Measurements from ENCODE around the gene STRAP. TPM values are rescaled to one million over a fixed set of nuclear protein-coding genes. Genes with fewer than 3 reads are reported as not detected.

Gene STRAP
- total RNA-seq, 1 experiment from 2014 or later: 210 TPM

GRCh38 chr12:15863372-15863771 lies 18.8 kb upstream of the STRAP start:
- H2BK12ac ChIP-seq (ENCODE audit: insufficient read length, low read depth, low read length): no peak overlapping the region
- H3K9me3 ChIP-seq (ENCODE audit: control insufficient read depth, low read depth, low read length): no peaks in the 10 kb centered on the region
- H3K4ac ChIP-seq (ENCODE audit: low read depth, low read length): no peak overlapping the region
- no peak overlapping the region for H3K14ac ChIP-seq (ENCODE audit: insufficient read depth, low read length)
- Mint-ChIP-seq H3K4me3 (peak overlapping the region in 1 of 2 experiments; percentile 16; a peak in 1 of 5 replicates), H3K9me3 (no peaks in the 10 kb centered on the region), H3K36me3 (ENCODE audit: insufficient read depth in 1 of 3, low read depth in 3 of 3) (no peaks in the 10 kb centered on the region), H3K27ac (peak overlapping the region in 2 of 3 experiments; percentile 7 to 20; a peak in 2 of 7 replicates), H3K4me1 (peaks cover 20 to 23% of the 10 kb centered on the region in 2 experiments), H3K27me3 (ENCODE audit: low read depth) (no peaks in the 10 kb centered on the region)
- no peaks in the 10 kb centered on the region for H3K23me2 ChIP-seq (ENCODE audit: insufficient read length, low read depth, low read length, poor library complexity, severe bottlenecking)
- no peak overlapping the region for H3K18ac ChIP-seq (ENCODE audit: insufficient read length, low read depth, low read length)
- no peak overlapping the region for H3K56ac ChIP-seq (ENCODE audit: insufficient read length, low read depth, low read length)
- H2BK20ac ChIP-seq (ENCODE audit: low read depth, low read length, poor library complexity, severe bottlenecking): no peak overlapping the region
- no peak overlapping the region for H2BK120ac ChIP-seq (ENCODE audit: low read depth, low read length, poor library complexity, severe bottlenecking)
- no peaks in the 10 kb centered on the region for H4K20me1 ChIP-seq (ENCODE audit: control insufficient read depth, insufficient read depth, insufficient read length)
- no peak overlapping the region for H3T11ph ChIP-seq (ENCODE audit: low read length)
- no CpG with 5 or more reads among the region's 9 CpGs for WGBS (ENCODE audit: extremely low coverage, insufficient read length, low lambda C conversion rate)
- H4K91ac ChIP-seq (ENCODE audit: insufficient read length, low read depth, low read length): no peak overlapping the region
- no peak overlapping the region for H3K27ac ChIP-seq (ENCODE audit: insufficient read length, low read depth, low read length)
- H3K79me1 ChIP-seq (ENCODE audit: insufficient read depth, low read depth, low read length, poor library complexity, severe bottlenecking): no peaks in the 10 kb centered on the region
- no peaks in the 10 kb centered on the region for H3K27me3 ChIP-seq (ENCODE audit: insufficient read depth, low read length)
- H2AK5ac ChIP-seq (ENCODE audit: insufficient read length, low read length): no peak overlapping the region
- no peak overlapping the region for H3K23ac ChIP-seq (ENCODE audit: insufficient read length, low read depth, low read length)
- no peaks in the 10 kb centered on the region for H3K79me2 ChIP-seq (ENCODE audit: insufficient read depth, low read length)
- peaks cover 2% of the 10 kb centered on the region; the same call in 1 of the 2 replicates for H3K4me1 ChIP-seq (ENCODE audit: insufficient read depth, low read length)
- H2BK5ac ChIP-seq (ENCODE audit: insufficient read length, low read length): no peak overlapping the region
- H3K9ac ChIP-seq (ENCODE audit: extremely low read depth, insufficient read length, low read length): no peak overlapping the region
- no peak overlapping the region for H3K4me2 ChIP-seq (ENCODE audit: insufficient read depth, insufficient read length, low read length)
- no peak overlapping the region for H4K8ac ChIP-seq (replicated peaks; ENCODE audit: insufficient read length, low read depth, low read length)
- DNase-seq: no peak
- H2AFZ ChIP-seq (ENCODE audit: low read length): no peak overlapping the region
- no peak overlapping the region for H4K5ac ChIP-seq (ENCODE audit: insufficient read length, low read depth, low read length)
- no peak for TF ChIP-seq CTCF (conservative IDR thresholded peaks at IDR 0.05)
- H2BK15ac ChIP-seq (ENCODE audit: low read depth, low read length): no peak overlapping the region
